AG10803 (cell line): ENCODE data around the gene SHROOM3.

Source experiments
- DNase-seq: peaks from one replicate; pipeline ENCODE4 v3.0.0; 2010; ENCODE audit warnings: low read depth
- H3K4me3 ChIP-seq: 2 replicates; pipeline ENCODE4 v1.5.1; 2011; ENCODE audit warnings: mild to moderate bottlenecking, low read length, control low read depth
- TF ChIP-seq, protein P1 (sequence below): conservative IDR thresholded peaks from 2 replicates; pipeline ENCODE4 v1.5.1; 2011; ENCODE audit warnings: mild to moderate bottlenecking, low read length, control low read depth, inconsistent platforms

The SHROOM3 gene

DNA sequence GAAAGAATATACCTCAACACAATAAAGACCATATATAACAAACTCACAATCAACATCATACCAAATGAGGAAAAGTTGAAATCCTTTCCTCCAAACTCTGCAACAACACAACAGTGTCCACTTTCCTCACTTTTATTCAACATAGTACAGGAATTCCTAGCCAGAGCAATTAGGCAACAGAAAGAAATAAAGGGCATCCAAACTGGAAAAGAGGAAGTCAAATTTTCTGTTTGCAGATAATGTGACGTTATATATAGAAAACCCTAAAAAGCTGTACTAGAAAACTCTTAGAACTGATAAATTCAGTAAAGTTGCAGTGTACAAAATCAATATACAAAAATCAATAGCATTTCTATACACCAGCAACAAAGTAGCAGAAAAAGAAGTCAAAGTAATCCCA lies 355.3 kb downstream of the SHROOM3 start:
- TF ChIP-seq, protein P1, sequence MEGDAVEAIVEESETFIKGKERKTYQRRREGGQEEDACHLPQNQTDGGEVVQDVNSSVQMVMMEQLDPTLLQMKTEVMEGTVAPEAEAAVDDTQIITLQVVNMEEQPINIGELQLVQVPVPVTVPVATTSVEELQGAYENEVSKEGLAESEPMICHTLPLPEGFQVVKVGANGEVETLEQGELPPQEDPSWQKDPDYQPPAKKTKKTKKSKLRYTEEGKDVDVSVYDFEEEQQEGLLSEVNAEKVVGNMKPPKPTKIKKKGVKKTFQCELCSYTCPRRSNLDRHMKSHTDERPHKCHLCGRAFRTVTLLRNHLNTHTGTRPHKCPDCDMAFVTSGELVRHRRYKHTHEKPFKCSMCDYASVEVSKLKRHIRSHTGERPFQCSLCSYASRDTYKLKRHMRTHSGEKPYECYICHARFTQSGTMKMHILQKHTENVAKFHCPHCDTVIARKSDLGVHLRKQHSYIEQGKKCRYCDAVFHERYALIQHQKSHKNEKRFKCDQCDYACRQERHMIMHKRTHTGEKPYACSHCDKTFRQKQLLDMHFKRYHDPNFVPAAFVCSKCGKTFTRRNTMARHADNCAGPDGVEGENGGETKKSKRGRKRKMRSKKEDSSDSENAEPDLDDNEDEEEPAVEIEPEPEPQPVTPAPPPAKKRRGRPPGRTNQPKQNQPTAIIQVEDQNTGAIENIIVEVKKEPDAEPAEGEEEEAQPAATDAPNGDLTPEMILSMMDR, result no peak
- no peak overlapping the region for H3K4me3 ChIP-seq
- no peak for DNase-seq

GRCh38 chr4:76791479-76791878 lies 356.4 kb downstream of the SHROOM3 start:
- DNase-seq, result no peak
- H3K4me3 ChIP-seq, result no peak overlapping the region
- TF ChIP-seq, protein P1, result no peak

GRCh38 chr4:76792418-76792817 lies 357.4 kb downstream of the SHROOM3 start:
- no peak for DNase-seq
- TF ChIP-seq, protein P1, result no peak
- no peak overlapping the region for H3K4me3 ChIP-seq

- TF ChIP-seq, protein P1, result no peak
- no peak for DNase-seq
- no peak overlapping the region for H3K4me3 ChIP-seq
These were observed 360.2 kb downstream of the SHROOM3 start for GRCh38 chr4:76795243-76795642.

GRCh38 chr4:76799140-76799539 lies 364.1 kb downstream of the SHROOM3 start:
- no peak overlapping the region for H3K4me3 ChIP-seq
- TF ChIP-seq, protein P1, result no peak
- DNase-seq, result no peak

DNA sequence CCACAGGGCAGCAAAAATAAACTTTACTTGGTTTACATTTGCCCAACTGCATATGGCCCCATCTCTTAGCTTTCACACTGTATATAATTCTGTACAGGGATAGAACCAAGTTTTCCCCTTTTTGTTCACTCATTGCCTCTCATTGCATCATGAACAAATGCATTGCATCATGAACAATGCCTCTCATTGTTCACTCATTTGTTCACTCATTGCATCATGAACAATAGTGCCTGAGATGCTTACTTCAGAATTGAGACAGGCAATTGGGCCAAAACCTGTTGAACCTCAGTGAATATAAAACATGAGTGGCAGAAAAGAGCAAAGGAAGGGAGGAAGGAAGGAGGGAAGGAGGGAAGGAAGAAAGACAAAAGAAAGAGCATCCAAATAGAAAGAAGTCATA lies 364.7 kb downstream of the SHROOM3 start:
- H3K4me3 ChIP-seq, result no peak overlapping the region
- TF ChIP-seq, protein P1, result no peak
- no peak for DNase-seq

DNA sequence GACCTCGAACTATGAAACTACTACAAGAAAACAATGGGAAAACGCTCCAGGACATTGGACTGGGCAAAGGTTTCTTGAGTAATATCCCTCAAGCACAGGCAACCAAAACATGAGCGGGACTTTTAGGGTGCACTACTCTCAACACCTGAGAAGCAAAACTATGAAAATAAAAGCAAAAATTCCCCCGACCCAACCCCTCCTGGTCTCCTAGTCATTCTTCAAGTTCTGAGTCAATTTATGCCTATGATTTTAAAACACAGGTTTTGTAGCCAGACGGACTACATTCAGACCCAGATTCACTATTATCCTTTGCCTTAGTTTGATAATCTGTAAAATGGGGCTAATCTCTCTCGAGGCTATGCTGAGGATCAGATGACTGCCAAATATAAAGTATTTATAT lies 365.9 kb downstream of the SHROOM3 start:
- H3K4me3 ChIP-seq, result no peak overlapping the region
- no peak for DNase-seq

More for the DNA sequence above, 365.9 kb downstream of the SHROOM3 start:
- TF ChIP-seq, protein P1, result no peak
